Caco-2 (cell line): ENCODE measurements around the gene DDX46. TPM values are rescaled to one million over a fixed set of nuclear protein-coding genes. Genes with fewer than 3 reads are reported as not detected.
"Not testable (repeated sequence)": the region's sequence is repeated elsewhere in the genome, so short reads cannot be mapped to it uniquely, and the experiment has no call there.

ENCODE experiments used
- BruUV-seq: library from RNA; stranded (reverse); fragments of 400-500 nt; replicated peaks from 2 replicates; lab custom pipeline; 2021; lab: Mats Ljungman, UMichigan
- CTCF ChIA-PET: fragments of 300-600 bp; sonication (Branson Sonifier 250); formaldehyde crosslinking; loops from one replicate; lab custom pipeline; 2022; ENCODE audit warnings: antibody characterized with exemption; lab: Charles Lee
- POLR2A ChIA-PET: fragments of 300-600 bp; sonication (Branson Sonifier 250); formaldehyde crosslinking; loops from one replicate; lab custom pipeline; 2022; ENCODE audit warnings: antibody characterized with exemption; lab: Charles Lee
- DNase-seq, 2 experiments: peaks; one replicate each; pipeline versions ENCODE4 v3.0.0 to v3.0.0-alpha.2; 2020 to 2022
- H3K27me3 ChIP-seq: replicated peaks from 2 replicates; pipeline ENCODE4 v1.6.0; 2011; ENCODE audit warnings: low read length; ENCODE audit not compliant: control insufficient read depth, insufficient read depth
- H3K36me3 ChIP-seq: 2 replicates; pipeline ENCODE4 v1.5.1; 2011; ENCODE audit warnings: low read length; ENCODE audit not compliant: control insufficient read depth, insufficient read depth
- H3K4me1 ChIP-seq: fragments of 250-450 bp; sonication (Bioruptor Pico); 2 replicates; pipeline ENCODE4 v1.5.1; 2020; ENCODE audit warnings: mild to moderate bottlenecking
- H3K4me3 ChIP-seq: 2 replicates; pipeline ENCODE4 v1.5.1; 2011; ENCODE audit warnings: low read depth, mild to moderate bottlenecking, control low read depth, low read length
- H3K9me3 ChIP-seq: fragments of 250-450 bp; sonication (Bioruptor Pico); 2 replicates; pipeline ENCODE4 v1.5.1; 2020; ENCODE audit warnings: mild to moderate bottlenecking, moderate library complexity
- H3K27ac Mint-ChIP-seq: one replicate; pipeline ENCODE4 v1.8.0; 2022; ENCODE audit warnings: mixed read lengths; ENCODE audit not compliant: unreplicated experiment
- H3K27me3 Mint-ChIP-seq: one replicate; pipeline ENCODE4 v1.8.0; 2022; ENCODE audit warnings: mixed read lengths; ENCODE audit not compliant: insufficient read depth, unreplicated experiment
- H3K36me3 Mint-ChIP-seq: one replicate; pipeline ENCODE4 v1.8.0; 2022; ENCODE audit warnings: mild to moderate bottlenecking, mixed read lengths; ENCODE audit not compliant: insufficient read depth, unreplicated experiment
- H3K4me1 Mint-ChIP-seq: one replicate; pipeline ENCODE4 v1.8.0; 2022; ENCODE audit warnings: low read depth, mixed read lengths; ENCODE audit not compliant: unreplicated experiment
- H3K4me3 Mint-ChIP-seq: one replicate; pipeline ENCODE4 v1.8.0; 2022; ENCODE audit warnings: mild to moderate bottlenecking, moderate library complexity, mixed read lengths; ENCODE audit not compliant: unreplicated experiment
- H3K9me3 Mint-ChIP-seq: one replicate; pipeline ENCODE4 v1.8.0; 2022; ENCODE audit warnings: mixed read lengths; ENCODE audit not compliant: unreplicated experiment
- intact Hi-C: fragments of 100-400 bp; cut with micrococcal nuclease; formaldehyde crosslinking; loops from one replicate; pipeline ENCODE4 v1.10.0; 2022; ENCODE audit not compliant: unreplicated experiment
- total RNA-seq: library from RNA; stranded (reverse); gene quantifications from 2 replicates; pipeline ENCODE4 v1.2.3, GENCODE V29; 2022
- TF ChIP-seq, protein P1 (sequence below), 2 experiments: fragments of 200-600 bp in 1 of 2; IDR thresholded peaks; 1 replicate in 1 of 2; 2 replicates in 1 of 2; pipeline versions ENCODE4 v1.5.1 to v1.8.0; 2011 to 2022; ENCODE audit warnings: antibody characterized with exemption in 1 of 2, control low read depth in 1 of 2, inconsistent platforms in 1 of 2, low read depth in 1 of 2, low read length in 1 of 2, mild to moderate bottlenecking in 1 of 2, moderate library complexity in 1 of 2; ENCODE audit not compliant: insufficient read depth in 1 of 2, severe bottlenecking in 1 of 2, unreplicated experiment in 1 of 2

The DDX46 gene
- total RNA-seq, 1 experiment from 2014 or later = 96.1 TPM

DNA sequence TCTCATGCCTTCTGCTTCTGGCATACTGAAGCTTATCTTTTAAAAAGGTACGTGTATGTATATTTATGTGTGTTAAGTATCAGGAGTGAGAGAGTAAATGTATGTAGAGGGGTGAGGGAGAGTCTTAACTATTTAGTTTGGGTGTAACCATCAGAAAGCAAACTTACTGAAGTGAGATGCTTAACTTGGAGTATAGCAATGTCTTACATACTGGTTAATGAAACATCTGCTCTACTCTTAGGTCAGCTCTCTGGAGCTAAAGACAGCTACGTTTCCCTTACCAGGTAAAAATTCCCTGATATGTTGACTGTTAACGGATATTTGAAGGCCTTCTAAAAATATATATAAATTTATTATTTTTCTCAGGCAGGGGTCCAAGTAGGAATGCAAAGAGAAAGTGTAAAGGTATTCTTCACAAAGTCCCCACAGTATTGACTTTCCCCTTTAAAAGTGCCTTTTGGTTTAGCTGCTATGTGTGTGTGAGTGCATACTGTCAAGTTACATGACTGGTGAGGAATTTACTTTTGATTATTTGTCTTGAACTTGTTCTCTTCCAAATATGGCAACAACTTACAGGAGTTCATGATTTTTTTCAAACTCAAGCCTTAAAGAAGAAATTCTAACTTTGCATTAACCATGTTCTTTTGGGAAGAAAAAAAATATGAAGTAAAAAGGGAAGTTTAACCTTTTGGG, 74.9 kb downstream of the DDX46 start:
- Mint-ChIP-seq H3K9me3 (no peaks in the 10 kb centered on the region), H3K27me3 (no peaks in the 10 kb centered on the region), H3K4me1 (peaks cover 7% of the 10 kb centered on the region), H3K27ac (no peak overlapping the region), H3K36me3 (peaks cover 86% of the 10 kb centered on the region), H3K4me3 (no peak overlapping the region)
- Histone ChIP-seq H3K9me3 (no peaks in the 10 kb centered on the region), H3K4me3 (no peak overlapping the region), H3K36me3 (no peaks in the 10 kb centered on the region), H3K27me3 (no peaks in the 10 kb centered on the region), H3K4me1 (peaks cover 13% of the 10 kb centered on the region)
- CTCF ChIA-PET = interaction anchor here (0.5 kb wide), 1 partner anchor 64 kb away, joined by 6 read pairs; no protein-coding TSS in a partner anchor
- no peak for DNase-seq
- intact Hi-C loops = no loop called here
- BruUV-seq = no TSS peak
- TF ChIP-seq, protein P1, sequence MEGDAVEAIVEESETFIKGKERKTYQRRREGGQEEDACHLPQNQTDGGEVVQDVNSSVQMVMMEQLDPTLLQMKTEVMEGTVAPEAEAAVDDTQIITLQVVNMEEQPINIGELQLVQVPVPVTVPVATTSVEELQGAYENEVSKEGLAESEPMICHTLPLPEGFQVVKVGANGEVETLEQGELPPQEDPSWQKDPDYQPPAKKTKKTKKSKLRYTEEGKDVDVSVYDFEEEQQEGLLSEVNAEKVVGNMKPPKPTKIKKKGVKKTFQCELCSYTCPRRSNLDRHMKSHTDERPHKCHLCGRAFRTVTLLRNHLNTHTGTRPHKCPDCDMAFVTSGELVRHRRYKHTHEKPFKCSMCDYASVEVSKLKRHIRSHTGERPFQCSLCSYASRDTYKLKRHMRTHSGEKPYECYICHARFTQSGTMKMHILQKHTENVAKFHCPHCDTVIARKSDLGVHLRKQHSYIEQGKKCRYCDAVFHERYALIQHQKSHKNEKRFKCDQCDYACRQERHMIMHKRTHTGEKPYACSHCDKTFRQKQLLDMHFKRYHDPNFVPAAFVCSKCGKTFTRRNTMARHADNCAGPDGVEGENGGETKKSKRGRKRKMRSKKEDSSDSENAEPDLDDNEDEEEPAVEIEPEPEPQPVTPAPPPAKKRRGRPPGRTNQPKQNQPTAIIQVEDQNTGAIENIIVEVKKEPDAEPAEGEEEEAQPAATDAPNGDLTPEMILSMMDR (IDR thresholded peaks at IDR 0.05; ENCODE audit: insufficient read depth in 1 of 2, low read depth in 1 of 2, low read length in 1 of 2, severe bottlenecking in 1 of 2, unreplicated experiment in 1 of 2) = no peak
- POLR2A ChIA-PET = no interaction called here

DNA sequence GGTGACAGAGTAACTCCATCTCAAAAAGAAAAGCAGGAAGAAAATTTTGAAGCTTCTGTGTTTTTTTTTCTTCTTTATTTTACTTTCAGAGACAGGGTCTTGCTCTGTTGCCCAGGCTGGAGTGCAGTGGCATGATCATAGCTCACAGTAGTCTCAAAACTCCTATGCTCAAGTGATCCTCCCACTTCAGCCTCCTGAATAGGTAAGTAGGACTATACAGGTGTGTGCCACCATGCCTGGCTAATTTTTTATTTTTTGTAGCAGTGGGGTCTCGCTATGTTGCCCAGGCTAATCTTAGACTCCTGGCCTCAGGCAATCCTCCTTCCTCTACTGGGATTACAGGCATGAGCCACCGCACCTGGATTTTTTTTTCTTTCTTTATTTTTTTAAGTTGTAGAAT, 77.0 kb downstream of the DDX46 start:
- no peaks in the 10 kb centered on the region for H3K27me3 Mint-ChIP-seq
- Histone ChIP-seq H3K9me3 (no peaks in the 10 kb centered on the region), H3K36me3 (no peaks in the 10 kb centered on the region), H3K4me3 (no peak overlapping the region), H3K4me1 (peaks cover 17% of the 10 kb centered on the region), H3K27me3 (no peaks in the 10 kb centered on the region)
- POLR2A ChIA-PET = no interaction called here
- BruUV-seq = no TSS peak
- DNase-seq = no peak
- H3K4me3 Mint-ChIP-seq = no peak overlapping the region
- intact Hi-C loops = no loop called here
- H3K36me3 Mint-ChIP-seq = peaks cover 95% of the 10 kb centered on the region
- no peaks in the 10 kb centered on the region for H3K9me3 Mint-ChIP-seq
- H3K4me1 Mint-ChIP-seq = peaks cover 13% of the 10 kb centered on the region
- TF ChIP-seq, protein P1 (IDR thresholded peaks at IDR 0.05; ENCODE audit: insufficient read depth in 1 of 2, low read depth in 1 of 2, low read length in 1 of 2, severe bottlenecking in 1 of 2, unreplicated experiment in 1 of 2) = no peak
- CTCF ChIA-PET = no interaction called here
- no peak overlapping the region for H3K27ac Mint-ChIP-seq

DNA sequence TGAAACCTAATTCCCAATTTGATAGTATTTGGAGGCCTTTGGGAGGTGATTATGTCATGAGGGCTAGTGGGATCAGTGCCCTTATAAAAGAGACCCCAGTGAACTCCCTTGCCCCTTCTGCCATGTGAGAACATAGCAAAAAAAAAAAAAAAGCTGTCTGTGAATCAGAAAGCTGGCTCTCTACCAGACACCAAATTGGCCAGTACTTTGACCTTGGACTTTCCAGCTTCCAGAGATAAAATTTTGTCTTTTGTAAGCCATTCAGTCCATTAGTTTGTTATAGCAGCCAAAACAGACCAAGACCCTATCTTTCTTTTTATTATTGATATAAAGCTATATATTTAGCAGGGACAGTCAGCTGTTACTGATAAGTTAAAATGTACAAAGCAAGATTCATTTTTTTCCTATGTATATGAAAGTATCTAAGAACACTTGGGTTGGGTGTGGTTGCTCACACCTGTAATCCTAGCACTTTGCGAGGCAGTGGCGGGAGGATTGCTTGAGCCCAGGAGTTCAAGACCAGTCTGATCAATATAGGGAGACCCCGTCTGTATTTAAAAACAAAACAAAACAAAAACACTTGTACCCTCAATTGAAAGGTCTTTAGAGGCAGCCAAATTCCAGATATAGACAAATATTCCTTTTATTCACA, 79.1 kb downstream of the DDX46 start:
- ChIA-PET POLR2A (interaction anchor here (0.6 kb wide), 3 partner anchors 8 to 422 kb away, joined by 3 to 4 read pairs (median 4); no protein-coding TSS in a partner anchor), CTCF (interaction anchor here (0.6 to 1.2 kb wide), 3 partner anchors 67 to 192 kb away, joined by 3 to 6 read pairs (median 4); partner anchors contain the start of gene PCBD2)
- H3K4me1 Mint-ChIP-seq = peaks cover 17% of the 10 kb centered on the region
- no peaks in the 10 kb centered on the region for H3K9me3 ChIP-seq
- peaks cover 96% of the 10 kb centered on the region for H3K36me3 Mint-ChIP-seq
- H3K4me3 Mint-ChIP-seq = no peak overlapping the region
- H3K4me1 ChIP-seq = peaks cover 29% of the 10 kb centered on the region
- no peaks in the 10 kb centered on the region for H3K27me3 Mint-ChIP-seq
- no peak for DNase-seq
- H3K27me3 ChIP-seq = no peaks in the 10 kb centered on the region
- intact Hi-C loops = no loop called here
- no peak overlapping the region for H3K4me3 ChIP-seq
- H3K36me3 ChIP-seq = no peaks in the 10 kb centered on the region
- no TSS peak for BruUV-seq
- H3K27ac Mint-ChIP-seq = peak overlapping the region; percentile 24
- TF ChIP-seq, protein P1 (IDR thresholded peaks at IDR 0.05; ENCODE audit: insufficient read depth in 1 of 2, low read depth in 1 of 2, low read length in 1 of 2, severe bottlenecking in 1 of 2, unreplicated experiment in 1 of 2) = no peak
- H3K9me3 Mint-ChIP-seq = no peaks in the 10 kb centered on the region

DNA sequence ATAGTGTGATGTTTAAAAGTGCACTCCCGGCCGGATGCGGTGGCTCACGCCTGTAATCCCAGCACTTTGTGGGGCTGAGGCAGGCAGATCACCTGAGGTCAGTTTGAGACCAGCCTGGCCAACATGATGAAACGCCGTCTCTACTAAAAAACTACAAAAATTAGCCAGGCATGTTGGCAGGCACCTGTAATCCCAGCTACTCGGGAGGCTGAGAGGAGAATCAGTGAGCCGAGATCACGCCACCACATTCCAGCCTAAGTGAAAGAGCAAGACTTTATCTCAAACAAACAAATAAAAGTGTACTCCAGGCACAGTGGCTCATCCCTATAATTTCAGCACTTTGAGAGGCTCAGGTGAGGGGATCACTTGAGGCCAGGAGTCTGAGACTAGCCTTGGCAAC, 79.8 kb downstream of the DDX46 start:
- POLR2A ChIA-PET, H3K4me3 Mint-ChIP-seq, H3K27me3 ChIP-seq, BruUV-seq, H3K9me3 ChIP-seq, H3K27me3 Mint-ChIP-seq, H3K4me3 ChIP-seq, H3K36me3 ChIP-seq, intact Hi-C loops, H3K9me3 Mint-ChIP-seq: not testable (repeated sequence)
- peak in 1 of 2 experiments; percentile 41 for DNase-seq
- peaks cover 17% of the 10 kb centered on the region for H3K4me1 Mint-ChIP-seq
- CTCF ChIA-PET = interaction anchor here (0.6 to 0.8 kb wide), 2 partner anchors 67 to 192 kb away, joined by 4 to 6 read pairs; partner anchors contain the start of gene PCBD2
- peaks cover 93% of the 10 kb centered on the region for H3K36me3 Mint-ChIP-seq
- H3K27ac Mint-ChIP-seq = peak overlapping the region; percentile 24
- peaks cover 29% of the 10 kb centered on the region for H3K4me1 ChIP-seq
